Occipital lobe (tissue), 2 donors: ENCODE data around the gene SORCS2. TPM values are rescaled to one million over a fixed set of nuclear protein-coding genes. Genes with fewer than 3 reads are reported as not detected.
"Not testable (repeated sequence)": the region's sequence is repeated elsewhere in the genome, so short reads cannot be mapped to it uniquely, and the experiment has no call there.

Experiments used
- DNase-seq: peaks from one replicate; lab custom pipeline; 2025; lab: John Stamatoyannopoulos, UW
- total RNA-seq: library from RNA; depleted of rRNA; stranded (reverse); fragments of >200 nt; gene quantifications from one replicate; pipeline ENCODE4 v1.2.3, GENCODE V29; 2014

Gene SORCS2
- total RNA-seq, 1 donor from 2014 or later, result 4.1 TPM

- no peak for DNase-seq
Measured at GRCh38 chr4:7439699-7440098, 247.4 kb downstream of the SORCS2 start.

- DNase-seq, result no peak
Measured at GRCh38 chr4:7441201-7441600, 248.9 kb downstream of the SORCS2 start.

GRCh38 chr4:7442574-7443162 is 250.3 kb downstream of the SORCS2 start:
- no peak for DNase-seq

DNA sequence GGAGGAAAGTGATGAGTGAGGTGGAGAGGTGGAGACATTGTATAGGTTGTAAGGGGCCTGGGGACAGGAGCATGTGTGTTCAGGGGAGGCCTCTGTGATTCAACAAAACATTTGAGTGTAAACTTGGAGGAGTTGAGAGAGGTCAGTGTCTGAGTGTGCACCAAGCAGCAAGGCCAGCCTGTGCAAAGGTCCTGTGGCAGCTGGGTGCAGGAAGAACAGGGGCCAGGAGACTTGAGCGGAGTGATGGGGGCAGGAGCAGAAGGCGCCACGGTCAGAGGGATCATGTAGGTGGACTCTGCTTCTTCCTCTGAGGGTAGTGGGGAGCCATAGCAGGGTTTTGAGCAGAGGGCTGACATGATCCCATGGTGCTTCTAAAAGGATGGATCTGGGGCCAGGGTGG is 252.0 kb downstream of the SORCS2 start:
- no peak for DNase-seq

DNA sequence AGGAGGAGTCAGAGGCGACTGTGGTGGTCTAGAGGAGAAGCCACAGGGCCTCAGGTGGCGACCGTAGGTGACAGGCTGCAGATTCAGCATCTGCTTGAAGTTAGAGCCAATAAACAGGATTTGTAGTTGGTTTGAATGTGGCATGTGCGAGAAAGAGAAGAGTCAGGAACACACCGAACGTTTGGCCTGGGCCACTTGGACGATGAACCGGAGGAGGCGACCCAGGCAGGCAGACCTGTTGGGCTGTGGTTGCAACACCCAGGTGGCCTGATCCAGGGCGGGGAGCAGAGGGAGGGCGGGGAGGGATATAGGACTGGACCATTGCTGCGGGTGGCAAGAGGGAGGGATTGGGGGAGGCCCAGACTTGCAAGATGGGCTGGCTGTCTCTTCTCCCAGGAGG is 252.4 kb downstream of the SORCS2 start:
- DNase-seq, result no peak

DNA sequence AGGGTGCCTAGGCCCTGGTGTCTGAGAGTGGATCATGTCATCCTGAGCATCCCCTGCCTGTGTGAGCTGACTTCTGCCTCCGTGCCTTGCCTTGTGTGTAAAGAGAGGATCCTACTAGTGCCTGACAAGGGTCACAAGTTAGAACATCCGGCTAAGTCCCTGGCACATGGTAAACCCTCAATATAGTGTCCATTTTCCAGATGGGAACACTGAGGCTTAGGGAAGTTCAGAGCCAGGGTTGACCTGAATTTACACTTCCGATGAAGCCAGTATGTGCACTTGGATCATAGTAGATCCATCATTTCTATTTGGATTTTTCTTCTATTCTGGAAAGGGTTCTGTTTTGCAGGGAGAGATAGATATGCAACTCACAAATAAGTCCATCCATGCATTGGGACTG is 254.9 kb downstream of the SORCS2 start:
- DNase-seq, result no peak

GRCh38 chr4:7448036-7448435 is 255.7 kb downstream of the SORCS2 start:
- no peak for DNase-seq

- DNase-seq, result no peak
Measured at GRCh38 chr4:7450775-7451433, 258.6 kb downstream of the SORCS2 start.

GRCh38 chr4:7451434-7451789 is 259.1 kb downstream of the SORCS2 start:
- DNase-seq, result no peak

DNA sequence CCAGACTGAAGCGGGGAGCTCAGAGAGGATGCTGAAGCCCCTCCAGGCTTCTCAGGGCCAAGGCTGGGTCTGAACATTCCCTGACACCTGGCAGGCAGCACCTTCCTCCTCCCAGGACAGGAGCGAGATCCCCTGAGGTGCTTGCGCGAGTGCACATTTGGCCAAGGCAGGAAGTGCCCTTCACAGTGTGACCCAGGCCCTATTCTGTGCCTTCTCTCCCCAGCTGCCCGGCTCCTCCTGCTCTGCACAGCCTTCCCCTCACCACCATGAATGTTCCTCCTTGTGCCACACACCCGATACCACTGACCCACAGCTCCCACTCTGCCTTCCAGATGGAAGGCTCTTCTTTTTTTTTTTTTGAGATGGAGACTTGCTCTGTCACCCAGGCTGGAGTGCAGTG is 259.5 kb downstream of the SORCS2 start:
- DNase-seq, result no peak

- DNase-seq, result not testable (repeated sequence)
Measured at GRCh38 chr4:7452802-7453201, 260.5 kb downstream of the SORCS2 start.

DNA sequence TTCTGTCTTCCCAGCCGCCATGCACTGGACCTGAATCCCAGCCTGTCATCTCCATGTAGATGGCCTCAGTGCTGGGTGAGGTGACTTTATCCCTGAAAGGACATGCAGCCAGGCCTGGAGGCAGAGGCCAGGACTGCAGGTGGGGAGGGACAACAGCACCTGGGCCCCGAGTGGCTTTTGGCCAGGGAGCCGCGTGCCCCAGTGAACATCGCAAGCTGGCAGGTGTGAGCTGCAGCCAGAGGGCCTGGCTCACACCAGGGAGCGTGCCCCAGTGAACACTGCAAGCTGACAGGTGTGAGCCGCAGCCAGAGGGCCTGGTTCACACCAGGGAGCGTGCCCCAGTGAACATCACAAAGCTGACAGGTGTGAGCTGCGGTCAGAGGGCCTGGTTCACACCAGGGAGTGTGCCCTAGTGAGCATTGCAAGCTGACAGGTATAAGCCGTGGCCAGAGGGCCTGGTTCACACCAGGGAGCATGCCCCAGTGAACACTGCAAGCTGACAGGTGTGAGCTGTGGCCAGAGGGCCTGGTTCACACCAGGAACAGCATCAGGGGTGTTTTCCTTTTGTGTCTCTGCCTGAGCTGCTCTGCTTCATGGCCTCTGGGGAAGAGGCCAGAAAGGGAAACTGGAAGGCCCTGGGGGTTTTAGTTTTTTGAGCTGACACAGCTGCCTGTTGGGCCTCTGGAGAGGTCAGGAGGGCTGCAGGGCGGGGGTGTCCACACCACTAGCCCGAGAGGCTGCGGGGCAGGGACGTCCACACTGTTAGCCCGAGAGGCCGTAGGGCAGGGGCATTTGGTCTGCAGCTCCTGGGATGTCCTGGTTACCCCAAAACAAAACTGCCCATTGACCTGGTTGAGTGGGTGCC is 265.1 kb downstream of the SORCS2 start:
- DNase-seq, result no peak

GRCh38 chr4:7458066-7458425 is 265.7 kb downstream of the SORCS2 start:
- no peak for DNase-seq

DNA sequence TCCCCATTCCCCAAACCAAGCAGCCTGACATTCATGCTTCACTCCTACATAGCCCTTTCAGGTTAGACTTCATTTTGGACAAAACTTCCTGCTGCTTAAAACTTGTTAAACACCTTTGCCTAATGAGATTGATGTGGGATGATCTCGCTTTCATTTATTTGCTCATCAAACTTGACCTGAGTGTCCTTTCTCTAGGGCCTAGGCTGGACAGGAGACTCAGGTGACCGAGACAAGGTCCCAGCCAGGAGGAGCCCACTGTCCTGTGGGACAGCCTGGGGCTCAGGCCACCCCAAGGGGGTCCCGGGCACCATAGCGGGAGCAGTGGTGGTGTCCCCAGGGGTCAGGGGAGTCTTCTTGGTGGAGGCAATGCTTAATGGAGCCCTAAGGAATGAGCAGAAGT is 266.1 kb downstream of the SORCS2 start:
- DNase-seq, result no peak

DNA sequence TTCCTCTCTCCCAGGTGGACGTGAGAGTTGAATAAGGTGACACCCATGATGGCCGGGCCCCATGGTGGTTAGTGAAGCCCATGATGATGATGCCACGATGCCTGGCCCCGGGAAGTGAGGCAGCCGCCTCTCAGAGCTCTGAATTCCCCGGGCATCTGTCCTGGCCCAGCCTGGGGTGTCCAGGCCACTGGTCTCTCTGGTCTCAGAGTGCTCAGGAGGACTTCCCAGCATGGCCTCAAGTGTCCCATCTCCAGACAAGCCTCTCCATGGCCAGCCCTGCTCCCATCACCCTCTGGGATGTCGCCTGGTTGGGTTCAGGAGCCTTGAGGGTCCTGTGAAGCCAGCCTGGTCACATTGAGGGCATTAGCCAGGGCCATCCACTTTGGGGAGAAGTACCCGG is 267.1 kb downstream of the SORCS2 start:
- no peak for DNase-seq

DNA sequence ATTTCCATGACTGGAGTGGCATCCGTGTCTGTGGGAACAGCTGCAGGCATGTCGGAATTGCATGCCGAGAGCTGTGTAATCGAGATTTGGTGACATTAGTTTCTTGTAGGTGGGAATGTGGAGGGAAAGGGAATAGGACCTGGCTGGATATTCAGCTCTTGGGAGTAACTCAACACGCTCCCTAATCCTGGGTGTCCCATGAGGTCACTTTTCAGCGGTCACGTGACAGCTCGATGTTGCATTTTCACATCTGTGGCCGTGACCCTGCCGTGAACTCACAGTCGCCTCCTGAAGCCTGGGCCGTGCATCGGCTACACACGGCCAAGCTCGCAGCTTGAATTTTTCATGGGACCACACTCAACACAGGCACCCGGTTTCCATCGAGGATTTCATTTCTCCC is 268.2 kb downstream of the SORCS2 start:
- DNase-seq, result no peak

GRCh38 chr4:7461230-7461629 is 268.9 kb downstream of the SORCS2 start:
- DNase-seq, result no peak

DNA sequence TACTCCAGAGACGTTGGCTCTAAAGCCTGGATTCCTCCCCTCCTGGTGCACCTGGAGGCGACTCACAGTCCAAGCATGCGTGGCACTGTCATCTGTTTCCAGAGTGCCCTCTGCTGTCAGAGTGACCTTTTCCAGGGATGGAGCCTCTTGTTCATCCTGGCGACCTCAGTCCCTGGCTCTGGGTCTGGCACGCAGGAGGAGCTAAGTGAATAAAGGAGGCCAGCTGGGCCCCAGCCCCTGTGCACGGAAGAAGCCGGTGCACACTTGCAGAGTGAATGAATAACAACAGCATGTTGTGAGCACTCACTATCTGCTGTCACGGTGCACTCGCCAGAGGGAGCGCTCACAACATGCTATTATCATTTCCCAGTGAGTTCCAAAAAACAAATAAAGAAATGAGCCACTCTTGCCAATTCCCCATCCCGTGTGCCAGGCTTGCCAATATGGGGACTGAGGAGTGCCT is 270.2 kb downstream of the SORCS2 start:
- peak; percentile 37 for DNase-seq

DNA sequence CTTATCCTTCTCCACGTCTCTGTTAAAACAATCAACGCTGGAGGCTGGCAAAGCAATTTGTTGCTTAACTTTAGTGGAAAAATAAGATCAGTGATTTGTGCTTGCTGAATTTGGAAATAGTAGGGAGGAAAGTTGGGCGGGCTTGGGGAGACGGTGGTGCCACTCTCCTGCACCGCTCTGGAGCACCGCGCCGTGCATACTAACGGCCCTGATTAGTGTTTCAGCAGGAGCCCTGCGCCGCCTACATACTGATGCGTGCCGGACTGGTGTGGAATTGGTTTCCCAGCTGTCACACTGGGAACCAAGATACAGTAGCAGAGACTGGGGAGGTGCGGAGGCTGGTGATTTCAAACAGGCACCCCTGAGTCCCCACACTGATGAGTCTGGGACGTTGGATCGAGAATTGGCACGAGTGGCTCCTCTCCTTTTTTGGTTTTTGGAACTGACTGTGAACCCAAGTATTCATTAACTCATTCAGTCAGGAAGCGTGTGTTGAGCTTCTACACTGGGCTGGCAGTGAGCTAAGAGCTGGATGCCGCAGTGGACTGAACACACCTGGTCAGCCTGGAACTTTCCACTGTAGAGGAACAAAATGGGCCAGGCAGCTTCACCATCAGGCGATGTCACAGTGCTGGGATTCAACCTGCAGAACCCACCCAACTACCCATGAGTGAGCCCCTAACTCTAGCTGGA is 271.4 kb downstream of the SORCS2 start:
- DNase-seq, result no peak

DNA sequence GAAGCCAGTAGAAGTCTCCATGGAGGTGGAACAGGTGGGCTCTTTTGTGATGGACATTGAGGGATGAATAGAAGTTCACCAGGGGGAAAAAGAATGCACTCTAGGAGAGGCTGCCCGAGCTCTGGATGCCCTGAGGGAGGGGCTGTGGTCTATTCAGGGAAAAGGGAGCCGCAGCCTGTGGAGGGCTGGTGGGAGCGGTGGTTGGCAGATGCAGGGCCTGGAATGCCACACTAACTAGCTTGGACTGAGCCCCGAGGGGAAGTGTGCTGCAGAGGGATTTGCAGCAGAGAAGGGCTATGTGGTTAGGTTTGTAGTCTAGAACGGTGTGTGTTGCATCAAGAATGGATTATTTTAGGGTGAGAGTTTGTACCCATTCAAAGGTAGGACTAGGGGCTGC is 271.9 kb downstream of the SORCS2 start:
- DNase-seq, result no peak

DNA sequence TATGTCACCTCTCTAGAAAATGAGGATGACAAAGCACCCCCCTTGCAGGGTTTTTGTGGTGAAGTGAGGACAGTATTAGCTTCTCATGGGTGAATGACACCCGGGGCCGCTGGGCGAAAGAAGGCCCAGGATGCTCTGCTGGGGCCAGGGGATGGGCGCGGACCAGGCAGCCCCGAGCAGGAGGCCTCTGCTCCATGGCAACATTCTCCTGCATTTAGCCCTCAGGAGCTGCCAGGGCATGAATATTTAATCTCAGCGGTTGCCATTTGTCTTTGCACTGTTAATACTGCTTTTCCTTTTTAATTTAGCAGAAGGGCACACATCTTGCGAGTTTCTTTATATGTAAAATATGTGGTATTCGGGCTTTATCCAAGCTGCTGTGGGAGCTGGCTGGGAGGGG is 272.7 kb downstream of the SORCS2 start:
- no peak for DNase-seq

GRCh38 chr4:7466215-7466614 is 273.9 kb downstream of the SORCS2 start:
- no peak for DNase-seq
